BLaER1 (cell line): Measurements from ENCODE around the gene RTL10.

Experiments
- H3K27ac ChIP-seq: shearing (Covaris generic); formaldehyde crosslinking; 2 replicates; pipeline ENCODE4 v1.8.1; 2022
- H3K27me3 ChIP-seq: shearing (Covaris generic); formaldehyde crosslinking; 2 replicates; pipeline ENCODE4 v1.8.1; 2022
- H3K36me3 ChIP-seq: shearing (Covaris generic); formaldehyde crosslinking; 2 replicates; pipeline ENCODE4 v1.8.1; 2022
- H3K4me1 ChIP-seq: shearing (Covaris generic); formaldehyde crosslinking; 2 replicates; pipeline ENCODE4 v1.8.1; 2022
- H3K4me2 ChIP-seq: shearing (Covaris generic); formaldehyde crosslinking; 2 replicates; pipeline ENCODE4 v1.8.1; 2022
- H3K4me3 ChIP-seq: shearing (Covaris generic); formaldehyde crosslinking; 2 replicates; pipeline ENCODE4 v1.8.1; 2022
- H3K9ac ChIP-seq: shearing (Covaris generic); formaldehyde crosslinking; 2 replicates; pipeline ENCODE4 v1.8.1; 2022
- H3K9me3 ChIP-seq: shearing (Covaris generic); formaldehyde crosslinking; 2 replicates; pipeline ENCODE4 v1.8.1; 2022
- H4K20me1 ChIP-seq: shearing (Covaris generic); formaldehyde crosslinking; 2 replicates; pipeline ENCODE4 v1.8.1; 2022
- Cebpa-rat ChIP-seq: shearing (Covaris generic); IDR thresholded peaks from 2 replicates; pipeline ENCODE4 v1.8.1; 2022

Gene RTL10

DNA sequence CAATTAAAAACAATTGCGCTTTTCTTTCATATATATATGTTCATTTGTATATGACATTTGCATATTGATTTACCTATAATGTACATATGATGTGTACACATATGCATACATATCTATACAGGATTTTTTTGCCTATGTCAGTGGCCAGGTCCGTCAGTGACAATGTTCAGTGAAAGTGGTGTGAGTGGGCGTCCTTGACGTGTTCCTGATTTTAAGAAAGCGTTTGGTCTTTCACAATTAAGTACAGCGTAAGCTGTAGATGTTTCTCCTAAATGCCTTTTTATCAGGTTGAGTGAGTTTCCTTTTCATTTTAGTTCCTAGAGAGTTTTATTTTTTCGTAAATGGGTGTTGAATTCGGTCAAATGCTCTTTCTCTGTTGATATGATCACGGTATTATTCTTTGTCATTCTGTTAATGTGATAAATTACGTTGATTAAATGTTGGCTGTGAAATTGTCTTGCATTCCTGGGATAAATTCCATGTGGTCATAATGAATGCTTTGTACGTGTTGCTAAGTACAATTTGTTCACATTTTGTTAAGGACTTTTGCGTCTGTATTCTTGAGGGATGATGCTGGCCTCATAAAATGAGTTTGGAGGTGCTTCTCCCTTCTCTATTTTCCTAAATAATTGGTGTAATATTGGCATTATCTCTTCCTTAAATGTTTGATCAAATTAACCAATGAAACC, 10.6 kb upstream of the RTL10 start:
- H3K4me2 ChIP-seq = no peak overlapping the region
- no peak overlapping the region for H3K4me3 ChIP-seq
- no peak overlapping the region for H3K9ac ChIP-seq
- no peaks in the 10 kb centered on the region for H3K4me1 ChIP-seq
- no peaks in the 10 kb centered on the region for H3K9me3 ChIP-seq
- H4K20me1 ChIP-seq = no peaks in the 10 kb centered on the region
- no peaks in the 10 kb centered on the region for H3K27me3 ChIP-seq
- no peak overlapping the region for H3K27ac ChIP-seq
- no peak for TF ChIP-seq Cebpa-rat
- peaks cover 8% of the 10 kb centered on the region; the same call in 1 of the 2 replicates for H3K36me3 ChIP-seq

DNA sequence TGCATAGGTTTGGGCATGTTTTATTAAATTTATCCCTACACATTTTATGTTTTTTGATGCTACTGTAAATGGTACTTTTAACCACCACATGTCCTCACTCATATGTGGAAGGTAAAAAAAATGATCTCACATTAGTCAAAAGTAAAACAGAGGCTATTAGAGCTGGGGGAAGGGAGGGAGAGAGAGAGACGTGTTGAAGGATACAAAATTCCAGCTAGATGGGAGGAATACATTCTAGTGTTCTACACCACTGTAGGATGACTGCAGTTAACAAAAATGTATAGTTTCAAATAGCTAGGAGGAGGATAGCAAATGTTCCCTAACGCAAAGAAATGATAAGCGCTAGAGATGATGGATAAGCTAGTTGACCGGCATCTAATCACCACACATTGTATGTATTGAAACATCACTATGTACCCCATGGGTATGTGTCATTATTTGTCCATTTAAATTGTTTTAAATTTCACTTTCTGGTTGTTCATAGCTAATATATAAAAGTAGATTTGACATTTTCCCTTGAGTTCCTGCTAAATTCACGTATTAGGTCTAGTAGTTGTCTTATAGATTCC, 9.9 kb upstream of the RTL10 start:
- no peaks in the 10 kb centered on the region for H3K27me3 ChIP-seq
- H3K9me3 ChIP-seq = no peaks in the 10 kb centered on the region
- H4K20me1 ChIP-seq = no peaks in the 10 kb centered on the region
- no peak overlapping the region for H3K4me2 ChIP-seq
- no peaks in the 10 kb centered on the region for H3K4me1 ChIP-seq
- H3K9ac ChIP-seq = no peak overlapping the region
- H3K36me3 ChIP-seq = peaks cover 11% of the 10 kb centered on the region; the same call in 1 of the 2 replicates
- no peak overlapping the region for H3K4me3 ChIP-seq
- no peak overlapping the region for H3K27ac ChIP-seq
- no peak for TF ChIP-seq Cebpa-rat

DNA sequence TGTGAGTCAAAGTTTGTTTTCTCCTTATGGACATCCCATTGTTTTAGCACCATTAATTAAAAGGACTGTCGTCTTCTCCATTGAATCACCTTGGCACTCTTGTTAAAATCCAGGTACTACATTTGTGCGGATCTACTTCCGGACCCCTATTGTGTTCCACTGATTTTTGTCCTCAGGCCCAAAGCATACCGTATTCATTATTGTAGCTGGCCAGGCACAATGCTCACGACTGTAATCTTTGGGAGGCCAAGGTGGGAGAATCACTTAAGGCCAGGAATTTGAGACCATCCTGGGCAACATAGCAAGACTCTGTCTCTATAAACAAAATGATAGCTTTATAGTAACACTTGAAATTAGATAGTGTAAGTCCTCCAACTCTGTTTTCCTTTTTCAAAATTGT, 8.9 kb upstream of the RTL10 start:
- H3K4me1 ChIP-seq = no peaks in the 10 kb centered on the region
- no peak for TF ChIP-seq Cebpa-rat
- H3K27me3 ChIP-seq = no peaks in the 10 kb centered on the region
- peaks cover 11% of the 10 kb centered on the region; the same call in 1 of the 2 replicates for H3K36me3 ChIP-seq
- H3K4me2 ChIP-seq = no peak overlapping the region
- no peak overlapping the region for H3K9ac ChIP-seq
- no peak overlapping the region for H3K27ac ChIP-seq
- H4K20me1 ChIP-seq = no peaks in the 10 kb centered on the region
- H3K4me3 ChIP-seq = no peak overlapping the region
- no peaks in the 10 kb centered on the region for H3K9me3 ChIP-seq

DNA sequence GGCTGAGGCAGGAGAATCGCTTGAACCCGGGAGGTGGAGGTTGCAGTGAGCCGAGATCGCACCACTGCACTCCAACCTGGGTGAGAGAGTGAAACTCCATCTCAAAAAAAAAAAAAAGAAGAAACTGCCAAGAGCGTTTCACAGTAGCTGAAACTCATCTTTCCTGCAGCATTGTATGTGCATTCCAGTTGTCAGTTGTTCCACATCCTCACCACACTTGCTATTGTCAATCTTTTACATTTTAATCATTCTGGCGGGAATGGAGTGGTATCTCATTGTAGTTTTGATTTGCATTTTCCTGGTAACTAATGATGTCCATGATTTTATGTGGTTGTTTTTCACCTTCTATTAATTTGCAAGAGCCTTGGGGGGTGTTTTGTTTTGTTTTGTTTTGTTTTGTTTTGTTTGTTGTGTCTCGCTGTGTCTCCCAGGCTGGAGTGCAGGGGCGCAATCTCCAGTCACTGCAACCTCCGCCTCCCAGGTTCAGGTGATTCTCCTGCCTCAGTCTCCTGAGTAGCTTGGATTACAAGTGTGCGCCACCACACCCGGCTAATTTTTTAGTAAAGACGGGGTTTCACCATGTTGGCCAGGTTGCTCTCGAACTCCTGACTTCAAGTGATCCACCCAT, 8.1 kb upstream of the RTL10 start:
- no peak overlapping the region for H3K4me3 ChIP-seq

DNA sequence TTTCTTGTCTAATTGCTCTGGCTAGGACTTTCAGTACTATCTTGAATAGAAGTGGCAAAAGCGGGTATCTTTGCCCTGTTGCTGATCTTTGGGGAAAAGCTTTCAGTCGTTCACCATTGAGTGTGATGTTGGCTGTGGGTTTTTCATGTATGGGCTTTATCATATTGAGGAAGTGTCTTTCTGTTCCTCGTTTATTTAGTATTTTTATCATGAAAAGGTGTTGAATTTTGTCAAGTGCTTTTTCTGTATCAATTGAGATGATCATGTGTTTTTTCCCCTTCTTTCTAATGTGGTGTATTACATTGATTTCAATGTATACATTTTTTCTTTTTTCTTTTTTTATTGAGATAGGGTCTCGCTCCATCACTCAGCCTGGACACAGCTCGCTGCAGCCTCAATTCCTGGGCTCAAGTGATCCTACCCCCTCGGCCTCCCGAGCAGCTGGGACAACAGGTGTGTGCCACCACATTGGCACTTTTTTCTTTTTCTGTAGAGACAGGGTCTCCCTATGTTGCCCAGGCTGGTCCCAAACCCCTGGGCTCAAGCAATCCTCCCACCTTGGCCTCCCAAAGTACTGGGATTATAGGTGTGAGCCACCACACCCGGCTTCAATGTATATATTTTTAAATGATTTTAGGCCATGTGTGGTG, 5.3 kb upstream of the RTL10 start:
- no peak overlapping the region for H3K9ac ChIP-seq
- TF ChIP-seq Cebpa-rat = no peak
- H3K4me2 ChIP-seq = no peak overlapping the region
- no peaks in the 10 kb centered on the region for H3K27me3 ChIP-seq
- H3K9me3 ChIP-seq = no peaks in the 10 kb centered on the region
- no peaks in the 10 kb centered on the region for H4K20me1 ChIP-seq
- no peak overlapping the region for H3K4me3 ChIP-seq
- no peak overlapping the region for H3K27ac ChIP-seq
- H3K4me1 ChIP-seq = peaks cover 14% of the 10 kb centered on the region
- H3K36me3 ChIP-seq = peaks cover 11% of the 10 kb centered on the region; the same call in 1 of the 2 replicates

More for the DNA sequence above, 8.1 kb upstream of the RTL10 start:
- H3K9me3 ChIP-seq = no peaks in the 10 kb centered on the region
- no peak for TF ChIP-seq Cebpa-rat
- no peak overlapping the region for H3K4me2 ChIP-seq
- H4K20me1 ChIP-seq = no peaks in the 10 kb centered on the region
- H3K27me3 ChIP-seq = no peaks in the 10 kb centered on the region
- no peak overlapping the region for H3K27ac ChIP-seq
- no peak overlapping the region for H3K9ac ChIP-seq
- peaks cover 11% of the 10 kb centered on the region; the same call in 1 of the 2 replicates for H3K36me3 ChIP-seq
- no peaks in the 10 kb centered on the region for H3K4me1 ChIP-seq

DNA sequence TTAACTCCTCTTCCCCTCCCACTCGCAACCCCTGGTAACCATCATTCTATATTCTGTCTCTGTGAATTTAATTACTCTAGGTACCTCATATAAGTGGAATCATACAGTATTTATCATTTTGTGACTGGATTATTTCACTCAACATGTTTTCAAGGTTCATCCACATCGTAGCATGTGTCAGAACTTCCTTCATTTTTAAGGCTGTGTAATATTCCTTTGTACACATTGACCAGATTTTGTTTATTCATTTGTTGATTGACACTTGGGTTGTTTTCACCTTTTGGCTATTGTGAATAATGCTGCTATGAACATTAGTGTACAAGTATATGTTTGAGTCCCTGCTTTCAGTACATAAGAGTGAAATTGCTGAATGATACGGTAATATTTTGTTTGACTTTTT, 2.7 kb upstream of the RTL10 start:
- TF ChIP-seq Cebpa-rat = no peak
- H3K9ac ChIP-seq = no peak overlapping the region
- H3K4me2 ChIP-seq = no peak overlapping the region
- H3K9me3 ChIP-seq = no peaks in the 10 kb centered on the region
- H3K27ac ChIP-seq = no peak overlapping the region
- no peaks in the 10 kb centered on the region for H3K27me3 ChIP-seq
- no peak overlapping the region for H3K4me3 ChIP-seq
- H4K20me1 ChIP-seq = peaks cover 21% of the 10 kb centered on the region
- peaks cover 27% of the 10 kb centered on the region for H3K4me1 ChIP-seq
- H3K36me3 ChIP-seq = peaks cover 16% of the 10 kb centered on the region; the same call in 1 of the 2 replicates

DNA sequence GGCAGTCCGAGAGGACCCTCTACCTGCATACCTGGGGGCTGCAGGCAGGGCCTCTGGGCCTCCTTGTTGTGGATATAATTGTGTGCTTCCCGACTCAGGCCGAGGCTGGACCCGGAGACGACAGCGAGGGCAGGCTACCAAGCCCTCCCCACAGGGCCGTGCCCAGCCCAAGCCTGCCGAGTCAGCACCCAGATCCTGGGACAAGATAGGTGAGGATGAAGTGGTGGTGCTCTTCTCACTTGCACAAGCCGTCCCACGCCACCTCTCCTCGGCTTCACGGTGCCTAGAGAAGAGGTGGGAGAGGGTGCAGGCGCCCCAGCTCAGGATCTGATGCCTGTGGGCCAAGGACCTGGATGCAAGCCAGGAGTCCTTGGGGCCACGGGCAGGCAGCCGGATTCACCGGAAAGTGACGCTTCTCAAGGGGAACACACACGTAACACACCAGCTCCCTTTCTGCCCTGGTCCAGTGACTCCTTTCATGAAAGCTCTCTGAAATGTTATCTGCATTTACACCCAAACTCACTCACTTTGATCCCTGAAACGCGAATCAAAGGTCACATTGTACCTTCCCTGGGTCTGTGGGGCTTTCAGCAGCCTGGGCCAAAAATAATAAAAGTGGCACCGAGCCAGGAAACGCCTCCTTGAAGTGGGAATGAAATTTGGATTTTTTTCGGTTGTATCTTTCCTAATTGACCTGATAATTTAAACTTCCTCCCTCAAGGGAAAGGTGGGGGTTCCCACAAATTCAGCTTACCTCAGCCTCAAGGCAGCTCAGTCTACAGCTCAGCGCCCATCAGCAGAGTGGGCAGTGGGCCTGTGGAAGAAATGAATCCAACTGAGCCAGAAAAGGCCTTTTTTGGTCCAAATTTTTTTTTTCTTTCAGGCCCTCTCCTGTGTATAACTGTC, 1.1 kb upstream of the RTL10 start:
- peaks cover 30% of the 10 kb centered on the region for H3K4me1 ChIP-seq
- peaks cover 28% of the 10 kb centered on the region for H3K36me3 ChIP-seq
- peak overlapping the region; percentile 90 for H3K4me2 ChIP-seq
- H3K27me3 ChIP-seq = no peaks in the 10 kb centered on the region
- peak overlapping the region; percentile 96 for H3K9ac ChIP-seq
- H3K9me3 ChIP-seq = no peaks in the 10 kb centered on the region
- peak overlapping the region; percentile 92 for H3K27ac ChIP-seq
- peak overlapping the region; percentile 93 for H3K4me3 ChIP-seq
- TF ChIP-seq Cebpa-rat = no peak
- H4K20me1 ChIP-seq = peaks cover 38% of the 10 kb centered on the region

DNA sequence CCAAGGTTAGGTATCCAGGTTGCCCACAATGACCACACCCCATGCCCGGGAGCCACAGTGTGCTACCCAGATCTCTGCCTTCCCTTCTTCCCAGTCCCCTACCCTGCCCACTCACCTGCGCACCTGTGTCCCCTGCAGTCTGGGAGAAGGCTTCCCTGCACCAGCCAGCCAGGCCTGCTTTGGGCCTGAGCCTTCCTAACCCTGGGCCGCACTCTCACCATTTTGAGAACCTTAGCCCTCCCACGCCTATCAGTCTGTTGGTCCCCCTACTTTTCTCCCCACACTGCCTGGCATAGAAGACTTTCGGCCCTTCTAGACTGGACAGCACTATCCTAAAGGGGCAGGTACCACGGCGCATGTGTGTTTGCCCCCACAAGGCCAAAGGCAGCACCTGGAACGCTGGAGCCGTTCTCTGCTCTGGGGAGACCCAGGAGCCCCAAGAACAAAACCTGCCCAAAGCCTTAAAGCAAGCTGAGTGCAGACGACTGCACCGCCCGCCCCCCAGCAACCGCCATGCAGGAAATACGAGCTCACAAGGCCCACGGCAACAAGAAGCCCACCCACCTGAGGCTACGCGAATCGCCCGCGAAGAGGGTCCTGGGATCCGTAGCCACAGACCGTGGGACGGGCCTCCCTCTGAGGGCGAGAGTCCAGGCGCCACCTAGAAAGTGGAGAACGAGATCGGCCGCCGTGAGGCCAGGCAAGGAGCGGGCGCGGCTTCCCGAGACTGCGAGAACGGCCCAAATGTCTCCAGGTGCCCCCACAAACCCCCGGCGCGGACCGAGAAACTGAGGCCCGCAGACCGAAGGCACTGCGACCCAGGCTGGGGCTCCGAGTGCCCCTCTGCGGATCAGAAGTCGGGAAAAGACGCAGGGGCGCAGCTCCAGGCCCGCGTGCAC, 546 bp downstream of the RTL10 start:
- Histone ChIP-seq H3K4me2 (peak overlapping the region; percentile 97), H3K27me3 (no peaks in the 10 kb centered on the region), H3K4me3 (peak overlapping the region; percentile 93), H3K9ac (peak overlapping the region; percentile 96), H3K9me3 (no peaks in the 10 kb centered on the region), H3K4me1 (peaks cover 30% of the 10 kb centered on the region), H3K27ac (peak overlapping the region; percentile 92), H4K20me1 (peaks cover 54% of the 10 kb centered on the region), H3K36me3 (peaks cover 35% of the 10 kb centered on the region)
- TF ChIP-seq Cebpa-rat = no peak
